Inflammatory macrophage (primary cell): ENCODE measurements around the gene ALAS1.

Experiments used
- DNase-seq, 2 donors: peaks; one replicate each; pipeline ENCODE4 v3.0.0-alpha.2; 2020 to 2022

ALAS1 gene

GRCh38 chr3:52176951-52177700, 20.8 kb upstream of the ALAS1 start:
- DNase-seq, result no peak

- DNase-seq, result no peak
Measured at GRCh38 chr3:52177701-52178042, 20.3 kb upstream of the ALAS1 start.

GRCh38 chr3:52178126-52178525, 19.8 kb upstream of the ALAS1 start:
- DNase-seq, result peak in 1 of 2 donors; percentile 18

DNA sequence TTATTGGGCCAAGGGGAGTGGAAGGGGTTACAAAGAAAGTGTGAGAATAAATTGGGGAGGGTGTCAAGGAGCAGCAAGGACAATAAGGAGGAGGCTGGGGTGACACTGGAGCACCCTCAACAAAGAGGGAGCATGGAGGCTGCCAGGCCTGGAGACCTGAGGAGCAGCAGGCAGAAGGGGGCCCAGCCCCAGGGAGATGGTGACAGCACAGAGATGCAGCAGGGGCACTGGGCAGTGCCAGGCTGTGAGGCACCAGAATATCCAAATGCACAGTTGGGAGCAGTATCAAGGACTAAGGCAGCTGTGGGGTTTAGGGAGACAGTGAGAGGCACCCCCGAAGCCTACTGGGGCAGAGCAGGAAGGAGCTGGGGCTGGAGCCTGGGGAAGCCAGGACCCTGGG, 19.4 kb upstream of the ALAS1 start:
- no peak for DNase-seq

GRCh38 chr3:52181543-52181942, 16.4 kb upstream of the ALAS1 start:
- no peak for DNase-seq

- DNase-seq, result peak in 1 of 2 donors; percentile 43
Measured at GRCh38 chr3:52182196-52182595, 15.8 kb upstream of the ALAS1 start.

- DNase-seq, result no peak
Measured at GRCh38 chr3:52182691-52183090, 15.3 kb upstream of the ALAS1 start.

DNA sequence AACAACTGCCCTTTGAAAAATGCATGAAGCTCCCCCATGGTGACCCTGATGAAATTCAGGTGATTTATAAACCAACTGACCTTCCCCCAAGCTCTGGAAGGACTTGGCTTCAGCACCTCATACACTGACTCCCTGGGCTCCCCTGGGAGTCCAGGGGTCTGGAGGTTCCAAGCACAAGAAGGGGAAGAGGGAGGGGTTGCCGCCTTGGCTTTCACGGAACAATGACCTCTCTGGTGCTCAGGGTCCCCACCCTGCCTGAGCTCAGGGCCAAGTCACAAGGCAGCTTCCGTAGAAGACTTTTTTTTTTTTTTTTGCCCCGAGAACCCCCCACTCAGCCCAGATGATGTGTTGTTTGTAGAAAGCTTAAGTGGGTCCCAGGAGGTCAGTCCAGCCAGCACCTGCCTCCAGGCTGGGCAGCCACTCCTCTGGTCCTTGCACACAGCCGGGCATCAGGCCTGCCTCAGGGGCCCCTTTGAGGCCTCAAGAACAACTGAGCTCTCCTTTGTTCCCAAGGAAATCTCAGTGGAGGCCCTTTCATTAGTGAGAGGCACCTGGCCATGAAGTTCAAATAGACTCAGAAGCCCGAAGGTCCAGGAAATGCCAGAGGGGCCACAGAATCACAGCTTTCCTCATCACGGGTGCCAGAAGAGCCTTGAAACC, 14.0 kb upstream of the ALAS1 start:
- DNase-seq, result no peak

- DNase-seq, result no peak
Measured at GRCh38 chr3:52184690-52185089, 13.3 kb upstream of the ALAS1 start.

- no peak for DNase-seq
Measured at GRCh38 chr3:52185311-52185710, 12.6 kb upstream of the ALAS1 start.

DNA sequence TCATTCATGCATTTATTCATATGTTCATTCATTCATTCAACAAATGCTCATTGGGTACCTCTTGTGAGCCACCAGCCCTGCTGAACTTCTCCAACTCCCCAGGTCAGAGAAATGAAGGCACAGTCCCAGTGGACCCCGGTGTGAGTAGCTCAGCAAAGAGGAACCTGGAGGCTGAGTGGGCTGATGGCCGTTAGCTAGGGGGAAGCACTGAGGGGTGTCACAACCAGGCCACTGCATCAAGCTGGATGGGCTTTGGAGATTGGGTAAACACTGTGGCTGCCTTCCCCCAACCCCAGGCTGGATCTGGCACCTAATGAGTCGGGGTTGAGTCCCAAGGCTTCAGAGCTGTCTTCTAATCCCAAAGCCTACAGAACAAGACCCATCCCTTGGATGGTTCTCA, 12.1 kb upstream of the ALAS1 start:
- peak; percentile 90 to 95 for DNase-seq

GRCh38 chr3:52186729-52187128, 11.2 kb upstream of the ALAS1 start:
- no peak for DNase-seq

GRCh38 chr3:52188556-52188955, 9.4 kb upstream of the ALAS1 start:
- peak; percentile 27 to 45 for DNase-seq

DNA sequence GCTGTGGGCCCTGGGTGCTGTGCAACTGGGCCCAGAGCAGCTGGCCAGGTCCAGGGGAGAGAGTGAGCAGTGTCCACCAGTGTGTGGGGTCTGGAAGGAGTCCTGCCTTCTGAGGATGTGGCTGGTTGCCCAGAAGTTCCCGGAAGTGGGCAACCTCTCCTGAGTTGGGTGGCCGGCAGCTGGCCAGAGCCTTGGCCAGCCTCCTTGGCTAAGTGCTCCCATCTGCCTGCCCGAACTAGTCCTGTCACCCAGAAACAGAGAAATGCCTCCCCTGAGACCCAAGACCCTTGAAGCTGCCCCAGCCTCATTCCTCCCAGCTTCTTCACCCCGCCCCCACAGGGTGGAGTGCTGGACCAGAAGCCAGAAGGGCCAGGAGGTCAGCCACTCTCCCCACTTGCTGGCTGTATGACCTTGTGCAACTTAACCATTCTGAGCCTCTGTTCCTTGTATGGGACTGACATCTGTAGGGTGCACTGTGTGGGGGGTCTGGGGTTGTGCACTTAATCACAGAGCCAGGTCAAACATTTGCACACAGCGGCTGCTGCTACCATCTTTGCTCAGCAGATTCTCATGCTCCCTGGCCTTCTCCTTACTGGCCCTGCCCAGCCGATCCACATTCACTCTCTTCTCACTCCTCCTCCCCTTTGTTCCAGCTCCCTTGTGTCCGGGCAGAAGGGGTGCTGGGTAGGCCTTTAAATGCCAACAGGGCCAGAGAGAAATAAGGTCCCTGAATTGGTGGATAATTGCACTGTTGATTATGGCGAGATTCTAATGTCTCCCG, 7.5 kb upstream of the ALAS1 start:
- DNase-seq, result peak; percentile 10 to 46

GRCh38 chr3:52191663-52192062, 6.3 kb upstream of the ALAS1 start:
- DNase-seq, result no peak

DNA sequence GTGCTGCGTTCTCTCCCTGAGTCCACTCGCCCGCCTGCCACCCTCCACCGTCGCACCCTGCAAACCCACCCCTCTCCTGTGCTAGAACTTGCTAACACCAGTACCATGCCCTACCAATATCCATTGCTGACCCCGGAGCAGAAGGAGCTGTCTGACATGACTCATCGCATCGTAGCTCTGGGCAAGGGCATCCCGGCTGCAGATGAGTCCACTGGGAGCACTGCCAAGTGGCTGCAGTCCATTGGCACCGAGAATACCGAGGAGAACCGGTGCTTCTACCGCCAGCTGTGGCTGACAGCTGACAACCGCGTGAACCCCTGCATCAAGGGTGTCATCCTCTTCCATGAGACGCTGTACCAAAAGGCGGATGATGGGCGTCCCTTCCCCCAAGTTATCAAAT, 4.9 kb upstream of the ALAS1 start:
- no peak for DNase-seq

DNA sequence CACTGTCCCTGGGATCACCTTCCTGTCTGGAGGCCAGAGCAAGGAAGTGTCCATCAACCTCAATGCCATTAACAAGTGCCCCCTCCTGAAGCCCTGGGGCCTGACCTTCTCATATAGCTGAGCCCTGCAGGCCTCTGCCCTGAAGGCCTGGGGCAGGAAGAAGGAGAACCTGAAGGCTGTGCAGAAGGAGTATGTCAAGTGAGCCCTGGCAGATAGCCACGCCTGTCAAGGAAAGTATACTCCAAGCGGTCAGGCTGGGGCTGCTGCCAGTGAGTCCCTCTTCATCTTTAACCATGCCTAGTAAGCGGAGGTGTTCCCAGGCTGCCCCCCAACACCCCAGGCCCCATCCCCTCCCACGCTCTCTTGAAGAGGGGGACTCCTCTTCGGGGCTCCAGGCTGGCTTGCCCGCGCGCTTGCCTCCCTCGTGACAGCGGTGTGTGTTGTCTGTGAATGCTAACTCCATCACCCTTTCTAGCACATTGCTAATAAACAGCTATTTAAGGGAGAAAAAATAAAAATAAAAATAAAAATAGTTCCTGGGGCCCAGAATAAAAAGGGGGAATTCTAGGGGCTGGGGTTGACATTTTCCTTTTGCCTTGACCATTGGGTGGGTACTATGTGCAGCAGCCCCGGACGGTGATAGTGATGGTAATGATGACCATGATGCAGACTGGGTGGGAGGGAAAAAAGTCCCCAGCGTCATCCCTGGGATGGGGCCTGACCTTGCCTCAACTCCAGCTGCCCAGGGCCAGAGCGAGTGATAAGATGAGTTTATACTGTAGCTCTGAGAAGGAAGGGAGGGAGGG, 3.3 kb upstream of the ALAS1 start:
- no peak for DNase-seq

- no peak for DNase-seq
Measured at GRCh38 chr3:52195291-52195597, 2.7 kb upstream of the ALAS1 start.

- peak; percentile 94 to 97 for DNase-seq
Measured at GRCh38 chr3:52195823-52196331, 2.1 kb upstream of the ALAS1 start.

GRCh38 chr3:52196977-52197376, 983 bp upstream of the ALAS1 start:
- no peak for DNase-seq

DNA sequence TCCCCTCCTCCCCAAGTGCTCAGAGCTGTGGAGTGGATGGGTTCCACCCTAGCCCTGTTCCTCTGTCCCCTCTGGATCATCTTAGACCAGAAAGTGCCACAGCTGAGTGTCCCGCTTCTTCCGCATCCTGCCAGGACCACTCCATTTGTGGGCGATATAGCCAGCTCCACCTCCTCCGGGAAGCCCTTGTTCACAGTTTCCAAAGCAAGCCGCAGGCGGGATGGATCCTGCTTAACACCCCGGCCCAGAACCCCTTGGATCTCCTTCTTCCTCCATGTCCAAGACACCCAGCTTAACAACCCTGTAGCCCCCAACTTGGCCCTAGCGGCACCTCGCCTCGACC, 490 bp upstream of the ALAS1 start:
- no peak for DNase-seq

- DNase-seq, result no peak
Measured at GRCh38 chr3:52198643-52199608, 966 bp downstream of the ALAS1 start.
